Activated CD4-positive, alpha-beta T cell treated with anti-CD3 and anti-CD28 coated beads for 48 hours (primary cell): ENCODE data around the gene RBP4.

Experiments
- DNase-seq: peaks from one replicate; pipeline ENCODE4 v3.0.0-alpha.2; 2020

The RBP4 gene

DNA sequence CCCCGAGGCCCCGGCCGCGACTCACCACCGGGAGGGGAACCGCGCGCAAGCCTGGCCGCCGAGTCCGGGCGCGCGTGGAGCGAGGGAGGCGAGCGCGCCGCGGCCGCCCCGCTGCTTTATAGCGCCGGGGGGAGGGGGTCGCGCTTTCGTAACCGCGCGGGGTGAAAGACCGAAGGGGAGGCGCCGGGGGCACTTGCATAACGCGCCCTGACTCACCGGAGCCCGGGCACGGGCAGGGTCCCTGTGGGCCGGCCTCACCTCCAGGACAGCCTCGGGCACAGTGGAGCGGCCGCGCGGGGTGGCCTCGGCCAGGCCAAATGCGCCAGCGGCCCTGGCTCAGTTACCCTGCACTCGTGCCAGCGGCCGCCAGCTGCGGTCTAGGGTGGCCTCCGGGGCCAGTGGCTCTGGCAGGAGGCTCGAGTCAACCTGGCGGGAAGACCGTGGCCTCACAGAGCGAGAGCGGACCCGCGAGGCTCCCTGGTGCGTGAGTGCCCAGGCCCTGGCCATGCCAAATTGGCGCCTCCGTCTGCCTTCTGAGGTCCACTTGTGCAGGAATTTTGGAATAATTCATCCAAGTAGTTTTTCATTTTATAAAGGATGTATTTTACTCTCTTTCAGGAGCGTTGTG is at the start of gene RBP4:
Gene RBP4, minus strand, starts transcription at position 90 of the 628 bp plus-strand sequence. CDS start 207 bp downstream, outside the sequence.
- no peak for DNase-seq

DNA sequence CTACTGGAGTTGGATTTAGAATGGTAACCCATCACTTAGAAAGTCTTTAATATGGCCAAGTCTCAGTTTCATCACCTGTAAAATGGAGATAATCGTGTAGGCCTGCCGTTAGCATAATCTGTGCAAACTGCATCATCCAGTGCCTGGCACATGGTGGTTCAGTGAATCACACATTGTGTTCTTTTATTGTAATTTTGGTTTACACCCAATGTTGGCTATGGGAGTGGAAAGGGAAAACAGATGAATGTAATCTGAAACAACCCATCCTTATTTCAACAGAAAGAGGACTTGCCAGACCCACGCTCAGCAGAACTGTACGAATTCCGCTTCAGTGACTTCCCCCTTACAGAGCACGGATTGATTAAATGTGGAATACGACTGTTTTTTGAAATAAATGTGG is 38.8 kb upstream of the RBP4 start:
- no peak for DNase-seq

DNA sequence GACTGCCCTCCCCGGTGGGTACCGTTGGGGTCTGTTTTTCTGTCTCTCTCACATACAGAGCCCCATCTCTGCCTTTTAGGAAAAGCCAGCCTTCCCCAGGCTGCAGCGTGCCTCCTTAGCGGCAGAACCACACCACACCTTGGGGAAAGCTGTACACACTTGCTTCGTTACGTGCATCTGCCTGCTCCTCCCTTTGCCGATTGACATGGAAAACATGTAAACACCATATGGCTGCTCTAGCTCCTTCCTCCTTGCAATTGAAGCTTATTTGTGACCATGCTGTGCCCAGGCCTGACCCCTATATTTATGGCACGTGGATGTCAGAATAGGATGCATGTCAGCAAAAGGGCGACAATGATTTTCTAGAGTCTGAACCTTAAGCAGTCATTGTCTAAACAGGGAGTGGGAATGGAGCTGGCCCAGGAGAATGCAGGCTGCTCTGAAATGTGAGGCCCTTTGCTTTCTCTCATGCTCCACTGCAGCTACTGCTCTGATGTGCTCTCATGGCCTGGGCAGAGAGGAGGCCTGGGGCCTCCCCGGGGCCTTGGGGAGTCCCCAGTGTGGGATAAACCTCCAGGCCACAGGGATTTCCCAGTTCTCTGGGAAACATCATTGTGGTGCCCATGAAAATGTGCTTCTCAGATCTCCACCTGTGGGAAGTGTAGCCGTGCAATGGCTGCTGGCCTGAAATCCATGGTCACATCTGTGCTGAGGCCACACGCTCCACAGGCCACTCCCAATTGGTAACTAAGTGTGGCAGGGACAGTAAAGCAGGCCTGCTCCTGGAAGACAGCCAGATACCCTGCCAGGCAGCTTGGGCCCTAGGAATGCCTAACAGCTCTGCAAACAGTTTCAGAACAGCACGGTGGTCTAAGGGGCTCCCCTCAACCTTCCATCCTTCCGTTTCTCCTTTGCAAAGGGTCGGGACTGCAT is 29.9 kb upstream of the RBP4 start:
- no peak for DNase-seq

DNA sequence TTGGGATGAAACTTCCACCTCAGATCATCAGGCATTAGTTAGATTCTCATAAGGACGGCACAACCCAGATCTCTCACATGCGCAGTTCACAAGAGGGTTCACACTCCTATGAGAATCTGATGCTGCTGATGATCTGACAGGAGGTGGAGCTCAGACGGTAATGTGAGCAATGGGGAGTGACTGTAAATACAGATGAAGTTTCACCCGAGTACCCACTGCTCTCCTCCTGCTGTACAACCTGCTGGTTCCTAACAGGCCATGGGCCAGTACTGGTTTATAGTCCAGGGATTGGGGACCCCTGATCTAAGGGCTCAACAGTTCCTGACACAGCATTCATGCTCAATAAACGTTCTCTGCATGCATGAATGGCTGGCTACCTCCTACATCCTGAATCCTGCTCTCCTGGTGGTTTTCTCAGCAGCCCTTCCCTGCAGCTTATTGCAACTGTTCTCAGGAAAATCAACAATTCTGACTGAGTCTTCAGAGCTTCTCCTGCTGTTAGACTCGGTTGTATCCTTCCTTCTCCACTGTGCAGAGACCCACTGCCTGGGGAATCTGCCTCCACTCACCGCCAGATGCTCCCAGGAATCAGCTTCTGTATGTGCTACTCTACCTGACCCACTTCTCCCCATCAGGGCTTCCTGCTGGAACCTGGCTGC is 28.7 kb upstream of the RBP4 start:
- DNase-seq: no peak

DNA sequence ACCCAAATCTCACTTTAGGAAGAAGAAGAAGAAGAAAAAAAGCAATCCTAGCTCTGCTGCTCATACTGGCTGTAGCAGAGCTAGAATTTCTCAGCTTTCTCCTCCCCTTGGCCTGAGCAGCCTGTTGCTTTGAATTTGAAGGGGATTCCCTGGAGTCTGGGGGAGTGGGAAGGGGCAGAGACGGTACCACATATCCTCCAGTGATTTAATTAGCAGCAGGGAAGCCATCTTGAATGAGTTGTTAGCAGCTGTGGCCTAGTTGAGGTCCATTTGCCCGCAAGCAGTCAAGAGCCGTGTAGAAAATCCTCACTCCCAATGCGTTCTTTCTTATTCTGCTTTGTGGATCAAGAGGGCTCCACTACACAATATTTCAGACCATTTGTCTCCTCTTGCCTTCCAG is 27.8 kb upstream of the RBP4 start:
- DNase-seq: no peak

DNA sequence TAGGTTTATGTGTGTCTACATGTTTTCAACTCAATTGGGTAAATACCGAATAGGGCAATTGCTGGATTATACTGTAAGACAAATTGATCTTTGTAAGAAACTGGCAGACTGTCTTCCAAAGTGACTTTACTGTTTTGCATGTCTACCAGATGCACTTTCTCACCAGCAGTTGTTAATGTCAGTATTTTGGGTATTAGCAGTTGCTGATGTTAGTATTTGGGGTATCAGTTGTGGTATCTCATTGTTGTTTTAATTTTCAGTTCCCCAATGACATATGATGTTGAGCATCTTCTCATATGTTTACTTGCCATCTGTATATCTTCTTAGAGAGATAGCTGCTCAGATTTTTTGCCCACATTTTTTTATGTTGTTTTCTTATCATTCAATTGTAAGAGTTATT is 21.9 kb upstream of the RBP4 start:
- DNase-seq: no peak

DNA sequence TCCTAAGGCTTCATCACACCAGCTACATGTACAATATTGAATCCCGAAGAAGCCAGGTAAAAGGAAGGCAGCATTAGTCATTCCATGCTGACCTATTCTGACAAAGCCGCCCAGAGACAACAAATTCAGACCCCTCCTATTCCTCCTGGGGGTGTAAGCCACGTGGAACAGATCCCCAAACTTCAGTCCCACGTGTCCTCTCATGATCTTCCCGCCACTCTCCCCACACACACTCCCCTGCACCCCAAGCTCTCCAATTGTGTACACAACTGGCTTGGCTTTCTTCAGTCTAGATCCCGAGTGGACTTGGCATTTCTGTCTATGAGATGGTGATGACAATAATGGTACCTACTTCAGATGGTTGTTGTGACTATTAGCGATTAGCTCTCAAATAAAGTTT is 19.9 kb upstream of the RBP4 start:
- no peak for DNase-seq

DNA sequence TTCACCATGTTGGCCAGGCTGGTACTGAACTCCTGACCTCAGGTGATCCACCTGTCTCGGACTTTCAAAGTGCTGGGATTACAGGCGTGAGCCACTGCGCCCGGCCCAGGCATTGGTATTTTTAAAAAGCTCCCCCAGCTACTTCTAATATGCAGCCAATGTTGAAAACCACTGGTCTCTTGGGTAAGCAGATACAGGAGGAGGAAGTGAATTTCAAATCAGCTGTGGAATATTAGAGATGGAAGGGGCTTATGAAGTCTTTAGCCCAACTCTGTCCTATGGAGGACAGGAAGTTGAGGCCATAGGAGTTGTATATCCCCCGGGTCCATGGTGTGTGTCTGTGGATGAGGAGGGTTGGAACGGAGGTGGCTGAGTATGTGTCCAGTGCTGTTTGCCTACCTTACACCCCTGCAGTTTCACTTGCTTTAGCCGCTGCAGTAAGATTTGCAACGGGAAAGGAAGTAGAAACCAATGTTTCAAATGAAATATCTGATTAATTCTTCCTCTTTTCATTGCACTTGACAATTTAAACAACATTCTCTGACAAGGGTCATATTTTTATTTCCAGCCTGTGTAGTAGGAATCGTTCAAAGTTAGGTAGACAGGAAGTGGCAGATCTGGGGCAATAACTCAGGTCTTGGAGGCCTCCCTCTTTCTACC is 14.7 kb upstream of the RBP4 start:
- DNase-seq: no peak

DNA sequence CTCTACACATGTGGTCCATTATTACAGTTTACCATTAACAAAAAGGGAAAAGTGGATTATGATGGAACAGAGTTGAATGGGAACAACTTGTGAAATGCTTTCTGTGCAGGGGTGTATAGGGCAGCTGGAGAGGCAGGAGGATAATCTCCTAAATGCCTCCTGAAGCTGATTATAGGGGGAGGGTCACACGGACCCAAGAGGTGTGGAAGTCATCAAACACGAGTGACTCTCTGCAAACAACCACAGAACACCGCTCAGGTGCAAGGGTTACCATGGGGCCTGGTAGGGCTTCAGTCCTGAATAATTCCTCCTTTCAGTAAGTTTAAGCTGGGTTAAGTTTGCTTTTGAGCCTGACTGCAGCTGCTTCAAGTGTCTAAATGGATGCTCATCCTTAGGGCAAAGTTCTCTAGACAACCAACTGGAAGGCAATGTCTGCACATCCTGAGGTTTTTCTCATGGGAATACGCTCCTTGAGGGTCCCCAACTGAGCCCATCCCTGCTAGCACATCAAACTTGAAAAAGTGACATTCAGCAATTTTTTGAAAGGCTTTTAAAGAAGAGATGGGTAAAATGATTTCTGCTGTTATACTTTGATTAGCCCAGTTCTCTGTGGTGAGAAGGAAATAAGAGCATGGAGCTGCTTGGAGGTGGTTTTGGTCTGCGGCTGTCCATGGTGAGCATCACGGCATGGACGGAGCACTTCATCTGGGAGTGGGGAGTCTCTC is 13.2 kb upstream of the RBP4 start:
- no peak for DNase-seq

DNA sequence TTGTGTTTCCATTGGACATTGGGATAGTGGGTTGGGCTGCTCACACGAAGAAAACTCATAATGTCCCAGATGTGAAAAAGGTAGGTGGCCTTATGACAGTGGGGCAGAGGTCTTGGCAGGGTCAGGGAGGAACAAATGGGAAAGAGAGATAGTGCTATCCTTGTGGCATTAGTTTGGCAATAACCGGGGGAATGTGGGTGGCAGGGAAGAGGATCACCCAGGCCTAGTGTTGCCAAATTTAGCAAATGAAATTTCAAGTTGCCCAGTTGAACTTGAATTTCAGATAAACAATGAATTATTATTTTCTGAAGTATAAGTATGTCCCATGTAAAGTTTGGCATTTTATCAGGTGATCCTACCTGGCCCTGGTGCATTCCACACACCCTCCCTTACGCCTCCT is 12.1 kb upstream of the RBP4 start:
- DNase-seq: no peak

DNA sequence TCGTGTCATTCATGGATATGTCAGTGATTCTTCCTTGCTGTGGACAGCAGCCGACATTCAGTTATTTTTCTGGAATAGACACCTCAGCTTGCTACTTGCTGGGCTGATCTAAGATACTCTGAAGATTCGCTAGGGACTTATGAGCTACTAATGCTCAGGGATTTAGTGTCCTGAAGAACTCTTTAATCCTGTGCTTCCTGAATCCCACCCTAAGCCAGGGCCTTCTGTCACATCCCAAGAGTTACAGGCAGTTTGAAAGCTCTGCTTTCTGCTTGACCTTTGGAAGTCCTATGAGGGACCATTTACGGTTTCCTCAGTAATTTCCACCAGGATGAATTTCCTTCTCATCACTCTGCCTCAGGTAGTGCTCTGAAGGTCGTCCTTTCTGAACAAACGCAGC is 11.3 kb upstream of the RBP4 start, which contains the start of gene PDE6C:
Gene PDE6C, plus strand, starts transcription at position 227 of the 400 bp plus-strand sequence. CDS start 189 bp downstream, outside the sequence.
- DNase-seq: no peak

DNA sequence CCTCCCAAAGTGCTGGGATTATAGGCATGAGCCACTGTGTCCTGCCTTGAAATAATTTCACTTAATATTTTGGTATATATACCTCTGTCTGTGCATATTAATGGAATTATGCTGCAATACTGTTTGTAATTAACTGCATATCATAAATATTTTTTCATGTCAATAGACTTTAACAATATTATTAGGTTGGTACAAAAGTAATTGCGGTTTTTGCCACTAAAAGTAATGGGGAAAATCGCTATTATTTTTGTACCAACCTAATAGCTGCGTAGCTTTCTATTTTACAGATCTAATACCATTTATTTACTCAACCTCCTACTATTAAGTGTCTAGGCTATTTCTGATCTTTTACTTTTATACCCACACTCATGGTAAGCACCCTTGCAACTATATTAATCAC is 7.4 kb upstream of the RBP4 start:
- no peak for DNase-seq

DNA sequence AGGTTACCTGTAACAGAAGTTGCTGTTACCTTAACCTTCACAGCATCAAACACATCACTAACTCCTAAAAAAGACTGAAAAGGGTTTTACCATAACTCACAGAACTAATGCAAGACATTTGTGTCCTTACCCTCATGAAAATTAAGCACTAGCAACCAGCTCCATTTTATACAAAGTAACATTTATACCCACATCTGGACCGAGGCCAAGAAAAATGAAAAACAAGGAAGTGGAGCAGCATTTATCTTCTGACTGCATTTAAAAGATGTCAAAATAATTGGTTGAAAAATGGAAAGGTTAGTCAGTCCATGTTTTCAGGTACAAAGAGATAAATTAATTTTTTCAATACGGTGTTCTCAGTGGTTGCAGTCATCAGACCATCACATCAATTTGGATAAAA is 3.1 kb upstream of the RBP4 start:
- no peak for DNase-seq

DNA sequence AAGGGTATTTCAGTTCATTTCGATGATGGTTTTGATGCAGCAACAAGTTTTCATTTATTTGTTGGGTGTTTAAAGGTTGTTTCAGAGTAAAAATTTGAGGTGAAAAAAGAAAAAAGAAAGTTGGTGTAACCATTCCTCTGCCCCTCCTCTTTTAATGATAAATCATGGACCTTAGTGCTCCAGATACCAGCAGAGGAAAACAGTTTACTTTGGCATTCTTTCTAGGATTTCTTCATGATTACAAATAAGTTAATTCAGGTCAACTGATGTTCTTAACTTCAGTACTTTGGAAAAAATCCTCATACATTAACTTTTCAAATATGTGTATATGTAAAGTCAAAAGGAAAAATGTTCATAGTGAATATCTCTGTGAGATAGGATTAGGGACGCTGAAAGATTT is 2.0 kb upstream of the RBP4 start:
- DNase-seq: no peak

DNA sequence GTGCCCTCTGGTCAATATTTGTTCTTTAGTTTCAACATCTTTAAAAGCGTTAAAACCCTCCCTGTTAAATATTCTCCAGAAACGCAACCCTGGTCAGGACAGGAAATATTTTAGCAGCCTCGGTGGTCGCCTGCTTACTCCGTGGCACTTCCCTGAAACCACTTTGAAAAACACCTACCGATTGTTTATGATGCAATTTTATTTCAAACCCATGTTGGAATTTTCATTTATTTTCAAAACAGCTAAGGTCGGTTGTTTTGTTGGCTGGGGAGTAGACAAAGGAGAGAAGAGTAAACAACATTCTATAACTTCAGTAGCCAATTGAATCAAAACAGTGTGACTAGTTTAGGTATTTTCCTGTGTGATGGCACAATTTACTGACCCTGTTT is 733 bp upstream of the RBP4 start:
- no peak for DNase-seq

DNA sequence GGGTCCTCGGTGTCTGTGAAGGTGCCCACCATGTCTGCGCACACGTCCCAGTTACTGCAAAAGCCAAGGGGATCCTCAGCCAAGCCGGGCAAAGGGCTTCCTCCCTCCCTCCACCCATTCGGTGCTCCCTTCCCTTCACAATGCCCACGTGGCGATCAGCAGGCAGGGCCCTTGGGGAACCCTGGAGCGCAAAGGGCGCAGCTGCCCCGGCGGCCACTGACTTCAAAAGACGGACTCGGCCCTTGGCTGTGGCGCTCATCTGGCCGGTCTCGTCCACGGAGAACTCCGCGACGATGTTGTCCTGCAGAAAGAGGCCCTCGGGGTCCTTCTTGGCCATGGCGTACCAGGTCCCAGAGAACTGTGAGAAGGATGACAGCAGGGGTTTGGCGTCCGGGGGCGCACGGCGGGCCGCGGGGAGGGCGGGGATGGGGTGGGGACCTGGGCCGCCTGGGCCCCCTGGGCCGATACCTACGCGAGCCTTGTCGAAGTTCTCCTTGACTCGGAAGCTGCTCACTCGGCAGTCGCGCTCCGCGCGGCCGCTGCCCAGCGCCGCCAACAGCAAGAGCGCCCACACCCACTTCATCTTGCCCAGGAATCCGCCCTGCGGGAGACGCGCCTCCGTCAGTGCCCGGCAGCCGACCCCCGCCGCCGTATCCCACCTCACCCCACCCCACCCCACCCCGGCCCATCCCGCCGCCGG is 439 bp downstream of the RBP4 start:
- DNase-seq: no peak

DNA sequence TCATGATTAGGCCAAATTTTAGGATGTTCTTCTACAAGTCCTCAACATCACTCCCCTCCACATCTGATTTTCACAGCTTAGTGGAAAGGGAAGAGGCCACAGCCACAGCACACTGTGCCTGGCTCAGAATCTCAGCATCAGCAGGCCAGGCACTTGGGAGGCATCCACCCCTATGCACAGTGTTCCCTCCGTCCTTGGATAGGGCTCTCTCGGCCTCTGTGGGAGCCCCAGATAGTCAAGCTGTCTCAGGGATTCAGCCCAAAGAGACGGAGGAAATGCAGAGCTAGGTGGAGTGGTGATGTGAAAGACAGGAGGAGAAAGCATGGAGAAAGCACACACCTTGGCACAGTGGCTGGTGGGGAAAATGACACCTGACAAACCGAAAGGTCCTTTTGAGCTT is 1.3 kb downstream of the RBP4 start:
- DNase-seq: no peak

DNA sequence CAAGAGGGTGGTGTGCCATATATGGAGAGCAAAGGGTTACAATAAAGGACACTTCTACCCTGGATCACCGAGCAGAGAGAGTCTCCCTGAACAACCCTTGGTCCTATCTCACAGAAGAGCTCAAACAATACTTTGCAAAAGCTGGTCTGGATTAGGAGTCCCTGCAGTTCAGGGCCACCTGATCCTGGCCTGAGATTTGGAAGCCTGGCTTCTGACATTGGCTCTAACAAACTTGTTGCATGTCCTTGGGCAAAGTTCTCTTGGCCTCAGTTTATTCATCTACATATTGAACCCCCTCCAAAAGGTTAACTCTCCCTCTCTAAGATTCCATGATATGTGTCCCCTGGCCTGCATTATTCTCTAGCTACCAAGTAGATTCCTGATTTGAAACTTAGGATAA is 1.7 kb downstream of the RBP4 start:
- DNase-seq: no peak

DNA sequence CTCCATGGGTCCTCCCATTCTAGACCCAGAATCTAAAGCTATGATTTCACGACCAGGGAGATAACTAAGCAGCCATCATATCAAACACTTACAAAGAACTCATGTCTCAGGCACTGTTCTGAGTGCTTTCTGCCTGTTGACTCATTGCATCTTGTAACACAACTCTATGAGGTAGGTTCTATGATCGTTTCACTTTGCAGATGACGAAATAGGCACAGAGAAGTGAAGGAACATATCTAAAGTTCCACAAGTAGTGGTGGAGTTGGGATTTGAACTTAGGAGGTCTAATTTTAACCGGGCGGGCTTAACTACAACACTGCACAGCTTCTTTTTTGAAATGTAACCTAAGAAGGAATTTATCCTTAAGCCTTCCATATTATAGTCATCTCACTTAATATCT is 2.9 kb downstream of the RBP4 start:
- no peak for DNase-seq

DNA sequence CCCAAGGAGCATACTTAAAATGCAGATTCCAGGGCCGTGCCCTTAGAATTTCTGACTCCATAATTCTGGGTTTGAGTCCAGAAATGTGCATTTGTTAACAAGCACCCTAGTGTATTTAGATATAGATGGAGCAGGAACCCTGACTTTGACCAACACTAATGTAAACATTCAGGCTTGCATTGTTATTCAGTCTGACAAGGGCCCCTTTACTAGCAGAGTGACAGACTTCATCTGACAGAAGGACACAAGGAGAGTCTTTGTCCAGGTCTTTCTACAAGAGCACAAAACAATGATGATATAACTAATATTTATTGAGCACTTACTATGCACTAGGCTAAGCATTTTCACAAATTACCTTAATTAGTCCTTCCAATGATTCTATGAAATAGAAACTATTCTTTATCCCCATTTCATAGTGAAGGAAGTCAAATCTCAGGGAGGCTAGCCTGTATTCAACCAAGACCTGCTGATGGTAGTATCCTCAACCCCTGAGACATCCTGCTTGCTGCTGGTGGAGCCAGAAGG is 3.9 kb downstream of the RBP4 start:
- DNase-seq: no peak

DNA sequence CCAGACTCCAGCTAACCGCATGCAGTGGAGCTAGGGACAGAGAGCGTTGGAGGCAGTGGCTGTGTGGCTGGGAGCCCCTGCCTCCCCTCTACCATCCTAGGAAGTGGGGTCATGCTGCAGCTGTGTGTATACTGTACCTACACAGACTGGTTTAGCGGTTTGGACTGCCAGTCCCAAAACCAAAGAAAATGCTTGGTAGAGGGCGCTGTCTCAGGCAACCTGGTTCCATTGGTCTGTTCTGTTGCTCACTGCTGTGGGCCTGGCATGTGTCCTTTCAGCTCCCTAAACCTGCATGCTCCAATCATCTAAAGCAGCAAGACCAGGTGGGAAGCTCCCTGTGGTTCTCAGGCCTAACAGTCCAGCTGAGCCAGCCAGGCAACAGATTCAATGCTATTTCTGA is 4.5 kb downstream of the RBP4 start:
- DNase-seq: no peak
